HUES64 (cell line): ENCODE measurements around the gene TBC1D17.
A peak's percentile ranks its signal among the peaks of the same experiment; 100 is the strongest.

Source experiments
- H3K27ac ChIP-seq: 2 replicates; pipeline ENCODE4 v1.7.0; 2013; ENCODE audit warnings: low read depth, low read length, inconsistent platforms
- H3K27me3 ChIP-seq: 2 replicates; pipeline ENCODE4 v1.6.1; 2013; ENCODE audit warnings: mild to moderate bottlenecking, low read length; ENCODE audit not compliant: insufficient read depth
- H3K36me3 ChIP-seq: 2 replicates; pipeline ENCODE4 v1.6.1; 2013; ENCODE audit warnings: mild to moderate bottlenecking, low read length; ENCODE audit not compliant: insufficient read depth
- H3K4me1 ChIP-seq: 2 replicates; pipeline ENCODE4 v1.6.1; 2013; ENCODE audit warnings: mild to moderate bottlenecking, low read length, moderate library complexity; ENCODE audit not compliant: insufficient read depth
- H3K4me3 ChIP-seq: 2 replicates; pipeline ENCODE4 v1.5.1; 2013; ENCODE audit warnings: mild to moderate bottlenecking, low read length, moderate library complexity
- H3K9ac ChIP-seq: 2 replicates; pipeline ENCODE4 v1.6.1; 2013; ENCODE audit warnings: mild to moderate bottlenecking, low read depth, low read length
- H3K9me3 ChIP-seq: 2 replicates; pipeline ENCODE4 v1.6.1; 2013; ENCODE audit warnings: low read depth, low read length; ENCODE audit not compliant: insufficient read depth
- WGBS: fragments of 150-250, 120-280 bp; methylation state at CpG from one replicate; pipeline ENCODE4 v1.1.7; 2013; ENCODE audit warnings: missing lambda C conversion rate; 5-methylcytosine and 5-hydroxymethylcytosine counted together

The TBC1D17 gene

GRCh38 chr19:49849433-49850220 is 27.9 kb upstream of the TBC1D17 start:
- Histone ChIP-seq H3K9me3 (no peaks in the 10 kb centered on the region), H3K27me3 (no peaks in the 10 kb centered on the region), H3K4me1 (peaks cover 17% of the 10 kb centered on the region), H3K9ac (0 out of 2 replicates have a peak overlapping the region, but pooled peaks have one; percentile 89), H3K4me3 (peak overlapping the region; percentile 75), H3K27ac (no peak overlapping the region), H3K36me3 (peaks cover 18% of the 10 kb centered on the region; the same call in 1 of the 2 replicates)
- WGBS = 89% methylated on average over 15 of the region's 15 CpGs

GRCh38 chr19:49850221-49850486 is 27.3 kb upstream of the TBC1D17 start:
- Histone ChIP-seq H3K9ac (peak overlapping the region; percentile 89), H3K36me3 (peaks cover 22% of the 10 kb centered on the region), H3K27me3 (no peaks in the 10 kb centered on the region), H3K9me3 (no peaks in the 10 kb centered on the region), H3K27ac (peak overlapping the region; percentile 94; the same call in 1 of the 2 replicates), H3K4me1 (peaks cover 17% of the 10 kb centered on the region), H3K4me3 (peak overlapping the region; percentile 75)
- 77% methylated on average over 11 of the region's 12 CpGs for WGBS

GRCh38 chr19:49850487-49851342 is 26.8 kb upstream of the TBC1D17 start, which contains the start of gene PTOV1:
TSS of gene PTOV1 (plus strand) at chr19:49851159.
- Histone ChIP-seq H3K27me3 (no peaks in the 10 kb centered on the region), H3K27ac (peak within 1 kb of the TSS; percentile 94), H3K9me3 (no peaks in the 10 kb centered on the region), H3K9ac (peak within 1 kb of the TSS; percentile 89), H3K36me3 (peaks cover 27% of the 10 kb centered on the region), H3K4me1 (peaks cover 17% of the 10 kb centered on the region), H3K4me3 (peak within 1 kb of the TSS; percentile 75)
- WGBS = 5% methylated on average over 98 of the region's 98 CpGs

- H3K4me3 ChIP-seq = peak overlapping the region; percentile 75
- peaks cover 35% of the 10 kb centered on the region for H3K36me3 ChIP-seq
- peaks cover 17% of the 10 kb centered on the region for H3K4me1 ChIP-seq
- no peaks in the 10 kb centered on the region for H3K27me3 ChIP-seq
- H3K9ac ChIP-seq = peak overlapping the region; percentile 89
- no peaks in the 10 kb centered on the region for H3K9me3 ChIP-seq
- 2% methylated on average over 68 of the region's 78 CpGs for WGBS
- peak overlapping the region; percentile 94; the same call in 1 of the 2 replicates for H3K27ac ChIP-seq
Measured at GRCh38 chr19:49851456-49852259, 25.8 kb upstream of the TBC1D17 start.

GRCh38 chr19:49852631-49853126 is 24.8 kb upstream of the TBC1D17 start:
- WGBS = 89% methylated on average over 14 of the region's 14 CpGs
- H3K27ac ChIP-seq = no peak overlapping the region
- peaks cover 44% of the 10 kb centered on the region for H3K36me3 ChIP-seq
- peaks cover 17% of the 10 kb centered on the region for H3K4me1 ChIP-seq
- H3K27me3 ChIP-seq = no peaks in the 10 kb centered on the region
- H3K9ac ChIP-seq = no peak overlapping the region
- peak overlapping the region; percentile 75 for H3K4me3 ChIP-seq
- H3K9me3 ChIP-seq = no peaks in the 10 kb centered on the region

- peaks cover 54% of the 10 kb centered on the region for H3K36me3 ChIP-seq
- no peak overlapping the region for H3K27ac ChIP-seq
- no peaks in the 10 kb centered on the region for H3K9me3 ChIP-seq
- H3K9ac ChIP-seq = no peak overlapping the region
- no peaks in the 10 kb centered on the region for H3K27me3 ChIP-seq
- 95% methylated on average over 10 of the region's 10 CpGs for whole genome bisulfite sequencing
- H3K4me3 ChIP-seq = no peak overlapping the region
- H3K4me1 ChIP-seq = peaks cover 17% of the 10 kb centered on the region
Measured at GRCh38 chr19:49853852-49854377, 23.6 kb upstream of the TBC1D17 start.

- 94% methylated on average over 39 of the region's 39 CpGs for WGBS
- Histone ChIP-seq H3K4me3 (no peak overlapping the region), H3K36me3 (peaks cover 59% of the 10 kb centered on the region), H3K27me3 (no peaks in the 10 kb centered on the region), H3K9me3 (no peaks in the 10 kb centered on the region), H3K9ac (no peak overlapping the region), H3K4me1 (peaks cover 17% of the 10 kb centered on the region), H3K27ac (no peak overlapping the region)
Measured at GRCh38 chr19:49854378-49855263, 22.9 kb upstream of the TBC1D17 start.

GRCh38 chr19:49855277-49855675 is 22.2 kb upstream of the TBC1D17 start:
- peaks cover 65% of the 10 kb centered on the region for H3K36me3 ChIP-seq
- no peak overlapping the region for H3K4me3 ChIP-seq
- H3K9me3 ChIP-seq = no peaks in the 10 kb centered on the region
- H3K9ac ChIP-seq = no peak overlapping the region
- no peak overlapping the region for H3K27ac ChIP-seq
- peaks cover 13% of the 10 kb centered on the region for H3K4me1 ChIP-seq
- WGBS = 94% methylated on average over 12 of the region's 12 CpGs
- H3K27me3 ChIP-seq = no peaks in the 10 kb centered on the region

GRCh38 chr19:49855676-49856573 is 21.6 kb upstream of the TBC1D17 start:
- Histone ChIP-seq H3K27ac (no peak overlapping the region), H3K9me3 (no peaks in the 10 kb centered on the region), H3K36me3 (peaks cover 72% of the 10 kb centered on the region), H3K4me1 (peaks cover 13% of the 10 kb centered on the region), H3K4me3 (no peak overlapping the region), H3K27me3 (no peaks in the 10 kb centered on the region), H3K9ac (no peak overlapping the region)
- WGBS = 93% methylated on average over 21 of the region's 21 CpGs
